ENCODE measurements around the gene LLGL2.

LLGL2 gene

DNA sequence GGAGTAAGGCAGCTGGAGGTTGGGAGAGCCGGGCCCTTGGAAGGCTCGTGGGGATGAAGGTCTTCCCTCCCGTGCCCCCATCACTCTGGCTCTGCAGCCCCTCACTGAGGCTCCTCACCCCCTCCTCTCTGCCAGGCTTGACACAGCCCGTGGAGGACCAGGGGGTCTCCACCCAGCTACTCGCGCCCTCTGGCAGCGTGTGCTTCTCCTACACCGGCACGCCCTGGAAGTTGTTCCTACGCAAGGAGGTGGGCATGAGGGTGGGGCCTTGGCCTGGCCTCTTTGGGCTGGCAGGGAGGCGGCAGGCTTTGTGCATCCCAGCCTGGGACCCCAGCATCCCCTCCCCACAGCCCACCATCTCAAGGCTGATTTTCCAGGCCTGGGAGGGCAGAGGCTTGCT lies 92.2 kb downstream of the LLGL2 start:
- no CpG with 5 or more reads among the region's 11 CpGs for WGBS (ENCODE audit: insufficient coverage, insufficient read length)

DNA sequence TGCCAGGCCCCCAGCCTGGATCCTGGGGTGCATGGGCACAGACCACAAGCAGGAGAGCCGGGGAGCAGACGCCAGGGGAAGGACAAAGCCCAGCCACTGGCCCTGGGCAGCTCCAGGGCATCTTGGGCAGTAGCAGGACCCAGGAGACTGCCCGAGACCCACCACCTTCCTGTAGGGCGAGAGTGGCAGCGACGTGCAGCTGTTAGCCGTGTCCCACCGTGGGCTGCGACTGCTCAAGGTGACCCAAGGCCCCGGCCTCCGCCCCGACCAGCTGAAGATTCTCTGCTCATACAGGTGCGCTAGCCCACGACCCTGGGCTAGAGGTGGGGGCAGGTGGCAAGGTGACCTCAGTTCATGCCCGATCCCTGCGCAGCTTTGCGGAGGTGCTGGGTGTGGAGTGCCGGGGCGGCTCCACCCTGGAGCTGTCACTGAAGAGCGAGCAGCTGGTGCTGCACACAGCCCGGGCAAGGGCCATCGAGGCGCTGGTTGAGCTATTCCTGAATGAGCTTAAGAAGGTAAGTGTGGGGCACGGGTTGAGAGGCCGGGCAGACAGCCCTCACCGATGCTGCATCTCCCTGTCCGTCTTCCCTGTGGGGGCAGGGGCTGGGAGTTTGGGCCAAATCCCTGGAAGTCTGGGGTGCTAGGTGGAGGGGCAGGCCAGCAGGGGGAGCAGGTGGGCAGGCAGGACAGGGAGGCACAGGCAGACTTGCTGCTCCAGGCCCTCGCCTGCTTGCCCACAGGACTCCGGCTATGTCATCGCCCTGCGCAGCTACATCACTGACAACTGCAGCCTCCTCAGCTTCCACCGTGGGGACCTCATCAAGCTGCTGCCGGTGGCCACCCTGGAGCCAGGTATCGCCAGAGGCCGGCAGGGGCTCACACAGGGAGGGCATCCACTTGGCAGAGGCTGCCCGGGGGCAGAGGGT lies 94.3 kb downstream of the LLGL2 start:
- Histone ChIP-seq H3K27ac (ENCODE audit: low read length) (no peak overlapping the region), H3K9me3 (ENCODE audit: control insufficient read depth, insufficient read depth, low read length) (no peaks in the 10 kb centered on the region), H3K4me3 (ENCODE audit: low read length) (no peak overlapping the region; the same call in 1 of the 2 replicates), H3K27me3 (ENCODE audit: control insufficient read depth, insufficient read depth, low read length) (no peaks in the 10 kb centered on the region), H3K36me3 (ENCODE audit: control insufficient read depth, insufficient read depth, low read length) (no peaks in the 10 kb centered on the region; the same call in 1 of the 2 replicates), H3K4me1 (ENCODE audit: control insufficient read depth, insufficient read depth, low read length) (no peaks in the 10 kb centered on the region)
- no CpG with 5 or more reads among the region's 36 CpGs for WGBS (ENCODE audit: insufficient coverage, insufficient read length)
- no peak for DNase-seq (ENCODE audit: low read depth, low spot score)

More for the DNA sequence above, 92.2 kb downstream of the LLGL2 start:
- Histone ChIP-seq H3K27me3 (ENCODE audit: control insufficient read depth, insufficient read depth, low read length) (no peaks in the 10 kb centered on the region), H3K9me3 (ENCODE audit: control insufficient read depth, insufficient read depth, low read length) (no peaks in the 10 kb centered on the region), H3K4me1 (ENCODE audit: control insufficient read depth, insufficient read depth, low read length) (no peaks in the 10 kb centered on the region), H3K4me3 (ENCODE audit: low read length) (no peak overlapping the region), H3K36me3 (ENCODE audit: control insufficient read depth, insufficient read depth, low read length) (no peaks in the 10 kb centered on the region; the same call in 1 of the 2 replicates), H3K27ac (ENCODE audit: low read length) (no peak overlapping the region)
- no peak for DNase-seq (ENCODE audit: low read depth, low spot score)

DNA sequence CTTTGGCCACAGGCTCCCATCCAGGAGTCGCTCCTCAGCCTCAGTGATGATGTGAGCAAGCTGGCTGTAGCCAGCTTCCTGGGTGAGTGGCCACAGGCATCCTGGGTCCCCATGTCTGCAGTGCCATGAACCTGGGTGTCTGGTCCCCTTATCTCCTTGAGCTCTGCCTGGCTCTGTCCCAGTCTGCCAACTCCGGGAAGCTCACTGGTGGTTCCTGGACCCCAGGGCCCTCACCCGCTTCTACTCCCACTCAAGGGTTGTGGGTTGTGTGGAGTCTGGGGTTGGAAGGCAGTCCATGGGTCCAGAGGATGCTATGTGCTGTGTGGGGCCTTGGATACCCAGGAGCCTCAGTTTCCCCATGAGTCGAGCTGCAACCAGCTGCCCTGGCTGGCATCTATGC lies 96.0 kb downstream of the LLGL2 start:
- no peaks in the 10 kb centered on the region for H3K27me3 ChIP-seq (ENCODE audit: control insufficient read depth, insufficient read depth, low read length)

DNA sequence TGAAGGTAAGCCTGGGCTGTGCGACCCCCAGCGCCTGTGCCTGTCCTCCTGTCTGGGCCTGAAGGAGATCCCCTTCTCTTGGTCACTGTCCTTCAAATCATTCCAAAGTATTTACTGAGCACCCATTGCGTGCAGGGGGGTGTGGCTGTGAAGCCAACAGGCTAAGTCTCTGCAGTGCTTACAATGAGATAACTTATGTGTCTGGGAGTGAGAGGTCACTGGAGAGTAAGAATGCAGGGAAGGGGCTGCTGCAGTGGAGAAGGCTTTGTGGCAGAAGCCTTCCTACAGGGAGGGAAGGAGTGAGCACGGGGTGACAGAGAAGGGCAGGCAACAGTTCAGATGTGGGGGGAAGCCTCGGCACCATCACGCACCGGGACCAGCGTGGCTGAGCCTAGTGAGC lies 96.6 kb downstream of the LLGL2 start:
- WGBS (ENCODE audit: insufficient coverage, insufficient read length) = no CpG with 5 or more reads among the region's 8 CpGs

More for the DNA sequence above, 96.0 kb downstream of the LLGL2 start:
- Histone ChIP-seq H3K9me3 (ENCODE audit: control insufficient read depth, insufficient read depth, low read length) (no peaks in the 10 kb centered on the region), H3K4me1 (ENCODE audit: control insufficient read depth, insufficient read depth, low read length) (0 out of 2 replicates have a peak, but pooled peaks cover 1% of the 10 kb centered on the region), H3K27ac (ENCODE audit: low read length) (no peak overlapping the region), H3K36me3 (ENCODE audit: control insufficient read depth, insufficient read depth, low read length) (no peaks in the 10 kb centered on the region), H3K4me3 (ENCODE audit: low read length) (no peak overlapping the region)
- no CpG with 5 or more reads among the region's 4 CpGs for WGBS (ENCODE audit: insufficient coverage, insufficient read length)
- no peak for DNase-seq (ENCODE audit: low read depth, low spot score)

DNA sequence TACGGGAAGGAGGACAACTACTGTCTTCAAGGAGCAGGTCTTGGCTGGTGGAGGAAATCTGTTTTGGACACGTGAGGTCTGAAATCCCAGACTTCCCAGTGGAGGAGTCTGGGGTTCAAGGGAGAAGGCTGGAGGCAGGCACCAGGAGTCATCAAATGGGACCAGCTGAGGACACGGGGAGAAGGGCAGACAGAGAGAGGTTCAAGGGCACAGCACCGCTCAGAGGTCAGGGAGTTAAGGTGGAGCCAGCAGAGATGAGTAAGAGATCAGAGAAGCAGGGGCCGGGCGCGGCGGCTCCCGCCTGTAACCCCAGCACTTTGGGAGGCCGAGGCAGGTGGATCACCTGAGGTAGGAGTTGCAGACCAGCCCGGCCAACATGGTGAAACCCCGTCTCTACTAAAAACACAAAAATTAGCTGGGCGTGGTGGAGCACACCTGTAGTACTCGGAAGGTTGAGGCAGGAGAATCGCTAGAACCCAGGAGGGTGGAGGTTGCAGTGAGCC lies 97.3 kb downstream of the LLGL2 start:
- Histone ChIP-seq H3K9me3 (ENCODE audit: control insufficient read depth, insufficient read depth, low read length) (no peaks in the 10 kb centered on the region), H3K36me3 (ENCODE audit: control insufficient read depth, insufficient read depth, low read length) (no peaks in the 10 kb centered on the region), H3K4me1 (ENCODE audit: control insufficient read depth, insufficient read depth, low read length) (0 out of 2 replicates have a peak, but pooled peaks cover 1% of the 10 kb centered on the region), H3K27me3 (ENCODE audit: control insufficient read depth, insufficient read depth, low read length) (no peaks in the 10 kb centered on the region), H3K4me3 (ENCODE audit: low read length) (no peak overlapping the region), H3K27ac (ENCODE audit: low read length) (no peak overlapping the region)
- DNase-seq (ENCODE audit: low read depth, low spot score) = no peak
- no CpG with 5 or more reads among the region's 15 CpGs for WGBS (ENCODE audit: insufficient coverage, insufficient read length)

More for the DNA sequence above, 96.6 kb downstream of the LLGL2 start:
- no peak overlapping the region for H3K4me3 ChIP-seq (ENCODE audit: low read length)
- no peak overlapping the region for H3K27ac ChIP-seq (ENCODE audit: low read length)
- H3K9me3 ChIP-seq (ENCODE audit: control insufficient read depth, insufficient read depth, low read length) = no peaks in the 10 kb centered on the region
- H3K27me3 ChIP-seq (ENCODE audit: control insufficient read depth, insufficient read depth, low read length) = no peaks in the 10 kb centered on the region
- H3K36me3 ChIP-seq (ENCODE audit: control insufficient read depth, insufficient read depth, low read length) = no peaks in the 10 kb centered on the region
- H3K4me1 ChIP-seq (ENCODE audit: control insufficient read depth, insufficient read depth, low read length) = 0 out of 2 replicates have a peak, but pooled peaks cover 1% of the 10 kb centered on the region
- DNase-seq (ENCODE audit: low read depth, low spot score) = no peak

DNA sequence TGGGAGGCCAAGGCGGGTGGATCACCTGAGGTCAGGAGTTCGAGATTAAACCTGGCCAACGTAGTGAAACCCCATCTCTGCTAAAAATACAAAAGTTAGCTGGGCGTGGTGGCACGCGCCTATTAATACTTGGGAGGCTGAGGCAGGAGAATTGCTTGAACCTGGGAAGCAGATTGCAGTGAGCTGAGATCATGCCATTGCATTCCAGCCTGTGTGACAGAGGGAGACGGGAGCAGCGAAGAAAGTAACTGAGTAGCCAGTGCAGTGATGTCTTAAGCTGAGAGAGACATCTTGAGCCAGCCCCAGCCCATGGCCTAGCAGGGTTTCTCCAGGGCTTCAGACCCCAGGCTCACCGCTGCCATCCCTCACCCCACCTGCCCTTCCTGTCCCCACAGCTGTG lies 97.9 kb downstream of the LLGL2 start:
- no peak overlapping the region for H3K4me3 ChIP-seq (ENCODE audit: low read length)
- H3K4me1 ChIP-seq (ENCODE audit: control insufficient read depth, insufficient read depth, low read length) = 0 out of 2 replicates have a peak, but pooled peaks cover 1% of the 10 kb centered on the region
- WGBS (ENCODE audit: insufficient coverage, insufficient read length) = no CpG with 5 or more reads among the region's 9 CpGs
- no peaks in the 10 kb centered on the region for H3K27me3 ChIP-seq (ENCODE audit: control insufficient read depth, insufficient read depth, low read length)
- no peak overlapping the region for H3K27ac ChIP-seq (ENCODE audit: low read length)
- no peaks in the 10 kb centered on the region for H3K9me3 ChIP-seq (ENCODE audit: control insufficient read depth, insufficient read depth, low read length)
- no peak for DNase-seq (ENCODE audit: low read depth, low spot score)
- no peaks in the 10 kb centered on the region for H3K36me3 ChIP-seq (ENCODE audit: control insufficient read depth, insufficient read depth, low read length)

DNA sequence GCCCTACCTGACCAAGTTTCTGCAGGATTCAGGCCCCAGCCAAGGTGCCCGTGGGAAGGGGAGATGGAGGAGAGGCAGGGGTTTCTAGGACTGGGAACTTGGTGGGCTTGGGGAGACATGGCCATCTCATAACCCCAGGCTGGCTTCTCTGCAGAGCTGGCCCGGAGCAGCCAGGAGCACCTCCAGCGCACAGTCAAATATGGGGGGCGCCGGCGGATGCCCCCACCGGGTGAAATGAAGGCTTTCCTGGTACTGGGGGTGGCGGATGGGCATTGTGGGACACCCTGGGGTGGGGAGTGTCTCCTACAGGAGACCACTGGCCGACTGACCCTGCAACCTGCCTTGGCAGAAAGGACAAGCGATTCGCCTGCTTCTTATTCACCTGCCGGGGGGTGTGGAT lies 98.5 kb downstream of the LLGL2 start:
- H3K4me3 ChIP-seq (ENCODE audit: low read length) = no peak overlapping the region
- H3K36me3 ChIP-seq (ENCODE audit: control insufficient read depth, insufficient read depth, low read length) = no peaks in the 10 kb centered on the region
- H3K4me1 ChIP-seq (ENCODE audit: control insufficient read depth, insufficient read depth, low read length) = 0 out of 2 replicates have a peak, but pooled peaks cover 1% of the 10 kb centered on the region
- H3K27me3 ChIP-seq (ENCODE audit: control insufficient read depth, insufficient read depth, low read length) = no peaks in the 10 kb centered on the region
- no peaks in the 10 kb centered on the region for H3K9me3 ChIP-seq (ENCODE audit: control insufficient read depth, insufficient read depth, low read length)
- WGBS (ENCODE audit: insufficient coverage, insufficient read length) = no CpG with 5 or more reads among the region's 12 CpGs
- no peak overlapping the region for H3K27ac ChIP-seq (ENCODE audit: low read length)
- no peak for DNase-seq (ENCODE audit: low read depth, low spot score)
